NB4 (cell line): ENCODE measurements around the gene PTPRG.

Experiments used
- POLR2A ChIP-seq: IDR thresholded peaks from 2 replicates; pipeline ENCODE4 v1.6.1; 2011; ENCODE audit warnings: mild to moderate bottlenecking; ENCODE audit not compliant: insufficient read length; ENCODE audit errors: extremely low read depth
- TF ChIP-seq, protein P1 (sequence below): IDR thresholded peaks from one replicate; pipeline ENCODE4 v1.5.1; 2012; ENCODE audit warnings: low read depth, low read length

DNA sequence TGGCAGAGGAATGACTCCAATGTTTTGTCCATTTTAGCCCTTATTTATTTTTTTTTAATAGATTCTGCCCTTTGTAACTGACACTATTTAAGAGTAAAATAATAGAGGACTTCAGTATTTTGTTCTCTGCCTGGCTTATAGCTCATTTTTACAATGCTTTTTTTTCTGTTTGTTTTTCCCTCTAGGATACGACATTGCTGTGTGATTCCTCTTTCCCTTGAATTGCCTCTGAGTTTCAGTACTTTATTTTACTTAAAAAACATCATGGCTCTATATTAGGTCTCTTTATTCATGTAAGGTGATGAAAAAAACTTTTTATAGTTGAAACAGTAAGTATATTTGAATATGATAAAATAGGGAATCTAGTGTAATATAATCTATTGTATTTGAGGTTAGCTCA, 179.1 kb downstream of the PTPRG start:
- TF ChIP-seq, protein P1, sequence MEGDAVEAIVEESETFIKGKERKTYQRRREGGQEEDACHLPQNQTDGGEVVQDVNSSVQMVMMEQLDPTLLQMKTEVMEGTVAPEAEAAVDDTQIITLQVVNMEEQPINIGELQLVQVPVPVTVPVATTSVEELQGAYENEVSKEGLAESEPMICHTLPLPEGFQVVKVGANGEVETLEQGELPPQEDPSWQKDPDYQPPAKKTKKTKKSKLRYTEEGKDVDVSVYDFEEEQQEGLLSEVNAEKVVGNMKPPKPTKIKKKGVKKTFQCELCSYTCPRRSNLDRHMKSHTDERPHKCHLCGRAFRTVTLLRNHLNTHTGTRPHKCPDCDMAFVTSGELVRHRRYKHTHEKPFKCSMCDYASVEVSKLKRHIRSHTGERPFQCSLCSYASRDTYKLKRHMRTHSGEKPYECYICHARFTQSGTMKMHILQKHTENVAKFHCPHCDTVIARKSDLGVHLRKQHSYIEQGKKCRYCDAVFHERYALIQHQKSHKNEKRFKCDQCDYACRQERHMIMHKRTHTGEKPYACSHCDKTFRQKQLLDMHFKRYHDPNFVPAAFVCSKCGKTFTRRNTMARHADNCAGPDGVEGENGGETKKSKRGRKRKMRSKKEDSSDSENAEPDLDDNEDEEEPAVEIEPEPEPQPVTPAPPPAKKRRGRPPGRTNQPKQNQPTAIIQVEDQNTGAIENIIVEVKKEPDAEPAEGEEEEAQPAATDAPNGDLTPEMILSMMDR: no peak
- TF ChIP-seq POLR2A: no peak
